Ishikawa (cell line): Measurements from ENCODE around the gene ST6GALNAC3.

ENCODE experiments used
- CEBPB ChIP-seq: IDR thresholded peaks from 2 replicates; pipeline ENCODE4 v1.6.1; 2012
- CREB1 ChIP-seq: IDR thresholded peaks from 2 replicates; pipeline ENCODE4 v1.6.1; 2012; ENCODE audit warnings: low read depth
- EGR1 ChIP-seq: IDR thresholded peaks from 2 replicates; pipeline ENCODE4 v1.6.1; 2012
- EP300 ChIP-seq: IDR thresholded peaks from 2 replicates; pipeline ENCODE4 v1.6.1; 2012; ENCODE audit warnings: borderline replicate concordance
- FOXM1 ChIP-seq: IDR thresholded peaks from 2 replicates; pipeline ENCODE4 v1.6.1; 2012; ENCODE audit warnings: low read depth, borderline replicate concordance
- NFIC ChIP-seq: IDR thresholded peaks from 2 replicates; pipeline ENCODE4 v1.6.1; 2012
- RAD21 ChIP-seq: IDR thresholded peaks from 2 replicates; pipeline ENCODE4 v1.6.1; 2012; ENCODE audit warnings: low read depth
- TAF1 ChIP-seq: IDR thresholded peaks from 2 replicates; pipeline ENCODE4 v1.6.1; 2012; ENCODE audit warnings: low read depth, mild to moderate bottlenecking
- TCF12 ChIP-seq: IDR thresholded peaks from 2 replicates; pipeline ENCODE4 v1.6.1; 2012; ENCODE audit warnings: low read depth
- TEAD4 ChIP-seq: IDR thresholded peaks from 2 replicates; pipeline ENCODE4 v1.6.1; 2012
- YY1 ChIP-seq: IDR thresholded peaks from 2 replicates; pipeline ENCODE4 v1.6.1; 2012; ENCODE audit warnings: low read depth
- ZBTB7A ChIP-seq: IDR thresholded peaks from 2 replicates; pipeline ENCODE4 v1.6.1; 2012; ENCODE audit warnings: low read depth
- TF ChIP-seq, protein P1 (sequence below): IDR thresholded peaks from 2 replicates; pipeline ENCODE4 v1.6.1; 2012
- TF ChIP-seq, protein P2 (sequence below): IDR thresholded peaks from 2 replicates; pipeline ENCODE4 v1.6.1; 2012
- TF ChIP-seq, protein P3 (sequence below): IDR thresholded peaks from 2 replicates; pipeline ENCODE4 v1.6.1; 2012; ENCODE audit warnings: low read depth, mild to moderate bottlenecking

ST6GALNAC3 gene

DNA sequence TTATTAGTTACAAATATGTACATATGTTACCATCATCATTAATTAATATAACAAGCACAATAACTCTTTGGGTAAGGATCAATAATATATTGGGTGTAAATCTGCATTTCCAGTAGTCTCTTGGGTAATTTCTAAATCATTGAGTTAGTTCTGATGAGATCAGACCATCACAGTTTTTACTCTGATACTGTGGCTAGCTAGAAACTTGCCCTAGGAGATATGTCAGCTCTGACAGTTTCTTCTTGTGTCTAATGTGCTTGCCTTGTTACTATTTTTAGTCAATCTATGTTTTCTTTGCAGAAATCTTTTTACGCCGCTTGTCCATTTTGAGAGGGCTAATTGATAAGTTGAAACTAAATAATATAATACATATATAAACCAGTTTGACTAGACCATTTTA, 507.2 kb downstream of the ST6GALNAC3 start:
- TF ChIP-seq EGR1 (no peak), NFIC (no peak), RAD21 (no peak), EP300 (no peak)

DNA sequence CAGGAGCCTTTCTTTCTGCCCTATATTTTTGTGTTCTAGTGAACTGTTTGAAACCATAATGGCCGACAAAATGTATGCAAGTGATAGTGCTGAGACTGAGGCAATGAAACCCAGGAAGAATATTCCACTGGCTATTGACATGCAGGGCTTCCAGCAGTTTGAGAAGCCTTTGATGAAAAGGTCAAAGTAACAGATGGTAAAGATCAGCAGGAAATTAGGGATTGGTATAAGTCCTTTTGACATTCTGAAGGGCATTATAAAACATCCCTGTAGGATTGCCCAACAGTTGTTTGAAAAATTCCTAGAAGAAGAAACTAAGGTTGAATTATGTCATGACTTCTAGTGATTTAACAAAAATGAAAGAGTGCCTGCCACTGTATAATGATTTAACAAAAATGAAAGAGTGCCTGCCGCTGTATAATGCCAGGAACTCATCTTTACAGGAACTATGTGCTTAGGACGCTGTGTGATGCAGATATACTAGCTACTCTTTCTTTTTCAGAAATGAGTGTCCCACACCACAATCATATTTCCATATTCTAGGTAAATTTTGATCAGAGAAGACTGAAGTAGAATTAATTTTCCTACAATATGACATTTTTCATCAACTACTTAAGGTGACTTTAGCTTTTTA, 508.8 kb downstream of the ST6GALNAC3 start:
- TF ChIP-seq, protein P1, sequence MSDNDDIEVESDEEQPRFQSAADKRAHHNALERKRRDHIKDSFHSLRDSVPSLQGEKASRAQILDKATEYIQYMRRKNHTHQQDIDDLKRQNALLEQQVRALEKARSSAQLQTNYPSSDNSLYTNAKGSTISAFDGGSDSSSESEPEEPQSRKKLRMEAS, result no peak
- no peak for TF ChIP-seq CEBPB
- TF ChIP-seq EP300, result no peak
- no peak for TF ChIP-seq FOXM1
- no peak for TF ChIP-seq RAD21
- no peak for TF ChIP-seq CREB1
- TF ChIP-seq, protein P2, sequence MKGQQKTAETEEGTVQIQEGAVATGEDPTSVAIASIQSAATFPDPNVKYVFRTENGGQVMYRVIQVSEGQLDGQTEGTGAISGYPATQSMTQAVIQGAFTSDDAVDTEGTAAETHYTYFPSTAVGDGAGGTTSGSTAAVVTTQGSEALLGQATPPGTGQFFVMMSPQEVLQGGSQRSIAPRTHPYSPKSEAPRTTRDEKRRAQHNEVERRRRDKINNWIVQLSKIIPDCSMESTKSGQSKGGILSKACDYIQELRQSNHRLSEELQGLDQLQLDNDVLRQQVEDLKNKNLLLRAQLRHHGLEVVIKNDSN, result no peak
- TF ChIP-seq, protein P3, sequence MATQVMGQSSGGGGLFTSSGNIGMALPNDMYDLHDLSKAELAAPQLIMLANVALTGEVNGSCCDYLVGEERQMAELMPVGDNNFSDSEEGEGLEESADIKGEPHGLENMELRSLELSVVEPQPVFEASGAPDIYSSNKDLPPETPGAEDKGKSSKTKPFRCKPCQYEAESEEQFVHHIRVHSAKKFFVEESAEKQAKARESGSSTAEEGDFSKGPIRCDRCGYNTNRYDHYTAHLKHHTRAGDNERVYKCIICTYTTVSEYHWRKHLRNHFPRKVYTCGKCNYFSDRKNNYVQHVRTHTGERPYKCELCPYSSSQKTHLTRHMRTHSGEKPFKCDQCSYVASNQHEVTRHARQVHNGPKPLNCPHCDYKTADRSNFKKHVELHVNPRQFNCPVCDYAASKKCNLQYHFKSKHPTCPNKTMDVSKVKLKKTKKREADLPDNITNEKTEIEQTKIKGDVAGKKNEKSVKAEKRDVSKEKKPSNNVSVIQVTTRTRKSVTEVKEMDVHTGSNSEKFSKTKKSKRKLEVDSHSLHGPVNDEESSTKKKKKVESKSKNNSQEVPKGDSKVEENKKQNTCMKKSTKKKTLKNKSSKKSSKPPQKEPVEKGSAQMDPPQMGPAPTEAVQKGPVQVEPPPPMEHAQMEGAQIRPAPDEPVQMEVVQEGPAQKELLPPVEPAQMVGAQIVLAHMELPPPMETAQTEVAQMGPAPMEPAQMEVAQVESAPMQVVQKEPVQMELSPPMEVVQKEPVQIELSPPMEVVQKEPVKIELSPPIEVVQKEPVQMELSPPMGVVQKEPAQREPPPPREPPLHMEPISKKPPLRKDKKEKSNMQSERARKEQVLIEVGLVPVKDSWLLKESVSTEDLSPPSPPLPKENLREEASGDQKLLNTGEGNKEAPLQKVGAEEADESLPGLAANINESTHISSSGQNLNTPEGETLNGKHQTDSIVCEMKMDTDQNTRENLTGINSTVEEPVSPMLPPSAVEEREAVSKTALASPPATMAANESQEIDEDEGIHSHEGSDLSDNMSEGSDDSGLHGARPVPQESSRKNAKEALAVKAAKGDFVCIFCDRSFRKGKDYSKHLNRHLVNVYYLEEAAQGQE, result no peak
- no peak for TF ChIP-seq ZBTB7A
- TF ChIP-seq NFIC, result no peak
- TF ChIP-seq TEAD4, result no peak
- TF ChIP-seq YY1, result no peak
- no peak for TF ChIP-seq TAF1
- TF ChIP-seq EGR1, result no peak
- TF ChIP-seq TCF12, result no peak

DNA sequence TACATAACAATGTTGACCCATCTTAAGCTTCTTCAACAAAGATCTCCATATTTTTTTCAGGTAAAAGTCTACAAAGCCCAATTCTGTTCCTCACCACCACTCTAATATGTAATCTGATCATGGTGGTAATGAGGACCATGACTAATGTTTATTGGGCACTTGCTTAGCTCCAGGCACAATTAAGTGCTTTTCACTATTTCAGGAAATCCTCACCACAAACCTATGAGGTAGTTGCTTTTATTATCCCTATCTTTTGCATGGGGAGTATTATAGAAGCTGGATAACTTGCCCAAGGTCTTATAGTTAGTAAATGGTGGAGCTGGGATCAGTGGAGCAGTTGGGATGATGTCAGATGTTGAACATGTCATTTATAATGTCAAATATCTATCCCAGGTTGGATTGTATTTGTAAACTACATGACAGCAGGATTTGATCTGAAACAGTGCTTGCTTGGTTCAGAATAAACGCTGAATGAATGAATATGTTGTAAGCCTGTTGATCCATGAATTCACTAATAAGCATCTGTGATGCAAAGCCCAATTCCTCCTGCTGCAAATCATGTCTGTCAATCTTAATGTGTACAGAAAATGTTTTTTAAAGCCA, 509.4 kb downstream of the ST6GALNAC3 start:
- TF ChIP-seq RAD21 (no peak), ZBTB7A (no peak)
- TF ChIP-seq, protein P2, result no peak

DNA sequence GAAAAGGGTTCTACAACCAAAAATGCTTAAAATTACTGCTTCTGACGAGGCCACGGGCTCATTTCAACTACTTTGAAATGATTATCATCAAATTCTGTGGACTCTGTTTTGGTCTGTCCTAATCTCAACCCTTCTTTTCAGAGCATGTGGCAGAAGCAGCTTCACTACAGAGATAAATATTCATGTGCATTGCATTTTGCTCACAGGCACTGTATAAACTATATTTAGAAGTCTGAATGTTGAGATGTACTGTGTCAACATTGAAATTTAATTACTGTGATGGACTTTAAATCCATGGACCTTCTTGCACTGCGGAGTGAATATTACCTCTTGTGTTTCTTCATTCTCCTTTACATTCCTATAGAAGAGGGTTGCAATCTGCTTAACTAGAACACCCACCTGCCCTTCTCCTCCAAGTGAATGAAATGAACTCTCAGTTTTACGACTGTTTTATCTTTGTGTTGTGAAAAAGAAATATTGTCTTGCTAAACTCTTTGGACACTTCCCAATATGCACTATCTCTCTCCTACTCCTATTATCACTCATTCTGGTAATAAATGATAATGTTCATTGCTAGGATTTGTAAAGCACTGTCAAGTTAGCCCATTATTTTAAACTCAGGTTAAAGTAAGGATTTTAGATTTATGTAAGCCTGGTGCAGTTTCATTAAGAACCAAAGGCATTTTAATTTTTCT, 511.6 kb downstream of the ST6GALNAC3 start:
- TF ChIP-seq RAD21 (no peak), CREB1 (no peak), TEAD4 (no peak), NFIC (no peak), CEBPB (no peak), TAF1 (no peak), YY1 (no peak)
- TF ChIP-seq, protein P3, result no peak
- TF ChIP-seq, protein P1, result no peak

DNA sequence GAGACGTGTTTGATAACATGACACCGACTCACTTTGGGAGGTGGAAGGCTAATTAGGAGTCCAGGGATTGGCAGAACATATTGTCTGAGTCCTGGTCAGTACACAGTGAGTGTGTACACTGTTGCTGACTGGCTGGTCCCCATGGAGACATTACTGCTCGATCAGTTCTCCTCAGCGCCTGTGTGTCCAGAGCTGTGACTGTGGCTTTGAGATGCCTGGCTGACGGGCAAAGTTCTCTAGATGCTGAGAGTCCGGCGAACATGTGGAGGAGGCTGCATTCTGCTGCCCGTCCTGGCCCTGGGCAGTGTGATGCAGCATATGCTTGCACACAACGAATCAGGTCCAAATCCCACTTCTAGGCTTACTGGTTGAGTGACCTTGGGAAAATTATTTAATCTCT, 512.7 kb downstream of the ST6GALNAC3 start:
- TF ChIP-seq, protein P1, result no peak
- TF ChIP-seq EGR1, result no peak

DNA sequence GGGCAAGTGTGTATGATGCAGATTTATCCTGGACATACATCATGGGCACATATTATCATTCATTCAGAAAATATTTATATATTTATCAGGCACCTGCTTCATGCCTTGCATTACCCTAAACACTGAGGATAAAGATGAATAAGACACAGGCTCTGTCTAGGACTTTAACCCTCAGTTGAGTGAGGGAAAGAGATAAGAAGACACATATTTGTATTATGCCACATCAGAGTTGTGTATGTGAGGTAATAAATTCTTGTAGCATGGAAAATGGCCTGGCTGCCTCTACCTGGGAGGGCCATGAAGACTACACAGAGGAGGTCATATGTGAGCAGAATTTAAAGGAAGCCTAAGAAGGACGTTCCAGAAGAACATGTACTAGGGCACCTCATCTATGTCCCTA, 516.9 kb downstream of the ST6GALNAC3 start:
- TF ChIP-seq CEBPB, result no peak
- TF ChIP-seq YY1, result no peak
- TF ChIP-seq ZBTB7A, result no peak
- no peak for TF ChIP-seq EGR1
- TF ChIP-seq, protein P2, result no peak
- no peak for TF ChIP-seq EP300
- no peak for TF ChIP-seq TEAD4
- TF ChIP-seq, protein P1, result no peak
- TF ChIP-seq NFIC, result no peak
- no peak for TF ChIP-seq TCF12
- TF ChIP-seq FOXM1, result no peak
- TF ChIP-seq TAF1, result no peak
- TF ChIP-seq CREB1, result no peak
- TF ChIP-seq, protein P3, result no peak
- no peak for TF ChIP-seq RAD21
